Suprapubic skin (tissue), 3 donors: ENCODE measurements around the gene CYP21A2.
"Not testable (repeated sequence)": the region's sequence is repeated elsewhere in the genome, so short reads cannot be mapped to it uniquely, and the experiment has no call there.

Source experiments
- POLR2A ChIP-seq, 2 donors: fragments of 450-650 bp; IDR thresholded peaks; one replicate each; pipeline ENCODE4 v1.6.1; 2017; ENCODE audit warnings: antibody characterized with exemption in 2 of 2, mild to moderate bottlenecking in 2 of 2, moderate library complexity in 2 of 2
- TF ChIP-seq, protein P1 (sequence below), 2 donors: fragments of 200-600 bp in 1 of 2; fragments of 450-650 bp in 1 of 2; sonication (generic) in 1 of 2; IDR thresholded peaks; one replicate each; pipeline ENCODE4 v1.5.1; 2016 to 2019; ENCODE audit warnings: antibody characterized with exemption in 2 of 2, mild to moderate bottlenecking in 1 of 2, moderate library complexity in 1 of 2

DNA sequence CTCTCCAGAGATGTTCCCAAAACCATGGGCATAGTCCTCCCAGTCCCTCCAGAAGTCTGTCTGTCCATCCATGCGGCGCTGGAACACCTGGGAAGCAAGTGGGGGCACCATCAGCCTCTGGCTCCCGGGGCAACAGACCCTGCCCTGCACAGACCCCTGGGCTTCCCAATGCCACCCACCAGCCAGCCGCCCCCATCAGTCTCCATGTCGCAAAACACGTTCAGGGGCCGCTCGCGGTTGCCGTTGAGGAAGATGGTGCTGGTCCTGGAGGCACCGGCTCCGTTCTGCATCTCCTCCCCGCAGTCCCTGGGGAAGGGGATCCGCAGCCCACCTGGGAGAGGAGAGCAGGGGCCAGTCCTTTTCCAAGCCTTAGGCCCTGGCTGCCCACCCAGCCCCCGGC is 4.1 kb downstream of the CYP21A2 start:
- TF ChIP-seq, protein P1, sequence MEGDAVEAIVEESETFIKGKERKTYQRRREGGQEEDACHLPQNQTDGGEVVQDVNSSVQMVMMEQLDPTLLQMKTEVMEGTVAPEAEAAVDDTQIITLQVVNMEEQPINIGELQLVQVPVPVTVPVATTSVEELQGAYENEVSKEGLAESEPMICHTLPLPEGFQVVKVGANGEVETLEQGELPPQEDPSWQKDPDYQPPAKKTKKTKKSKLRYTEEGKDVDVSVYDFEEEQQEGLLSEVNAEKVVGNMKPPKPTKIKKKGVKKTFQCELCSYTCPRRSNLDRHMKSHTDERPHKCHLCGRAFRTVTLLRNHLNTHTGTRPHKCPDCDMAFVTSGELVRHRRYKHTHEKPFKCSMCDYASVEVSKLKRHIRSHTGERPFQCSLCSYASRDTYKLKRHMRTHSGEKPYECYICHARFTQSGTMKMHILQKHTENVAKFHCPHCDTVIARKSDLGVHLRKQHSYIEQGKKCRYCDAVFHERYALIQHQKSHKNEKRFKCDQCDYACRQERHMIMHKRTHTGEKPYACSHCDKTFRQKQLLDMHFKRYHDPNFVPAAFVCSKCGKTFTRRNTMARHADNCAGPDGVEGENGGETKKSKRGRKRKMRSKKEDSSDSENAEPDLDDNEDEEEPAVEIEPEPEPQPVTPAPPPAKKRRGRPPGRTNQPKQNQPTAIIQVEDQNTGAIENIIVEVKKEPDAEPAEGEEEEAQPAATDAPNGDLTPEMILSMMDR (IDR thresholded peaks at IDR 0.05), result not testable (repeated sequence)
- not testable (repeated sequence) for TF ChIP-seq POLR2A (IDR thresholded peaks at IDR 0.05)
